NCI-H128 (cell line): ENCODE results near the gene EXOSC5.
"Not testable (repeated sequence)": the region's sequence is repeated elsewhere in the genome, so short reads cannot be mapped to it uniquely, and the experiment has no call there.

Source experiments
- DNase-seq: peaks from one replicate; lab custom pipeline; 2025; ENCODE audit not compliant: unreplicated experiment; lab: John Stamatoyannopoulos, UW

The EXOSC5 gene

GRCh38 chr19:41408846-41409245 lies 11.7 kb upstream of the EXOSC5 start:
- DNase-seq: not testable (repeated sequence)

GRCh38 chr19:41408256-41408655 lies 11.1 kb upstream of the EXOSC5 start:
- no peak for DNase-seq

- DNase-seq: no peak
These were observed 10.1 kb upstream of the EXOSC5 start for GRCh38 chr19:41407271-41407670.

- no peak for DNase-seq
These were observed 8.6 kb upstream of the EXOSC5 start for GRCh38 chr19:41405776-41406175.

GRCh38 chr19:41403181-41403970 lies 6.2 kb upstream of the EXOSC5 start:
- no peak for DNase-seq

- DNase-seq: no peak
These were observed 4.9 kb upstream of the EXOSC5 start for GRCh38 chr19:41402010-41402409.

- DNase-seq: no peak
These were observed 4.3 kb upstream of the EXOSC5 start for GRCh38 chr19:41401483-41401882.

GRCh38 chr19:41399525-41399924 lies 2.4 kb upstream of the EXOSC5 start:
- DNase-seq: no peak

- DNase-seq: no peak
These were observed 1.9 kb upstream of the EXOSC5 start for GRCh38 chr19:41399091-41399490.

- DNase-seq: no peak
These were observed 1.4 kb upstream of the EXOSC5 start for GRCh38 chr19:41398598-41398997.

GRCh38 chr19:41398050-41398418 lies 875 bp upstream of the EXOSC5 start:
- DNase-seq: no peak

- DNase-seq: no peak
These were observed 1.8 kb downstream of the EXOSC5 start for GRCh38 chr19:41395355-41395754.

- no peak for DNase-seq
These were observed 4.4 kb downstream of the EXOSC5 start for GRCh38 chr19:41392775-41393174.

- no peak for DNase-seq
These were observed 5.5 kb downstream of the EXOSC5 start for GRCh38 chr19:41391618-41392017.

GRCh38 chr19:41386442-41386841 lies 10.7 kb downstream of the EXOSC5 start:
- DNase-seq: no peak

- DNase-seq: no peak
These were observed 12.8 kb downstream of the EXOSC5 start for GRCh38 chr19:41384351-41384750.

- DNase-seq: not testable (repeated sequence)
These were observed 15.6 kb downstream of the EXOSC5 start for GRCh38 chr19:41381536-41381935.

GRCh38 chr19:41377977-41378709 lies 19.0 kb downstream of the EXOSC5 start:
- DNase-seq: no peak

GRCh38 chr19:41376998-41377365 lies 20.2 kb downstream of the EXOSC5 start:
- DNase-seq: no peak

GRCh38 chr19:41376241-41376997 lies 20.7 kb downstream of the EXOSC5 start, which contains the start of gene TMEM91:
Gene TMEM91, plus strand, starts transcription at chr19:41376533. Its CDS starts 1,777 bp downstream, at chr19:41378310.
- DNase-seq: no peak

- peak; percentile 86 for DNase-seq
These were observed 23.2 kb downstream of the EXOSC5 start for GRCh38 chr19:41373993-41374392.

- DNase-seq: no peak
These were observed 24.7 kb downstream of the EXOSC5 start for GRCh38 chr19:41372501-41372900.
